ENCODE results near the gene CT45A8. TPM values are rescaled to one million over a fixed set of nuclear protein-coding genes. Genes with fewer than 3 reads are reported as not detected.
"Not testable (repeated sequence)": the region's sequence is repeated elsewhere in the genome, so short reads cannot be mapped to it uniquely, and the experiment has no call there.

Gene CT45A8, protein sequence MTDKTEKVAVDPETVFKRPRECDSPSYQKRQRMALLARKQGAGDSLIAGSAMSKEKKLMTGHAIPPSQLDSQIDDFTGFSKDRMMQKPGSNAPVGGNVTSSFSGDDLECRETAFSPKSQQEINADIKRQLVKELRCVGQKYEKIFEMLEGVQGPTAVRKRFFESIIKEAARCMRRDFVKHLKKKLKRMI
- total RNA-seq, result not detected

- H3K4me1 Mint-ChIP-seq (ENCODE audit: low read depth); H3K4me3 Mint-ChIP-seq; CTCF ChIA-PET; DNase-seq; H3K27ac Mint-ChIP-seq; intact Hi-C loops (cut with micrococcal nuclease); H3K9me3 Mint-ChIP-seq; POLR2A ChIA-PET; H3K27me3 Mint-ChIP-seq; H3K36me3 Mint-ChIP-seq: not testable (repeated sequence)
Measured at GRCh38 chrX:135854438-135854837, at the start of gene CT45A8. Gene CT45A8, minus strand, starts transcription at chrX:135854538. Its CDS starts 3,755 bp downstream, at chrX:135850783.

- Mint-ChIP-seq H3K27me3 (no peaks in the 10 kb centered on the region), H3K4me3 (no peak within 1 kb of the TSS), H3K27ac (no peak within 1 kb of the TSS), H3K9me3 (no peaks in the 10 kb centered on the region), H3K4me1 (ENCODE audit: low read depth) (no peaks in the 10 kb centered on the region), H3K36me3 (no peaks in the 10 kb centered on the region)
- CTCF ChIA-PET, result no interaction called here
- intact Hi-C loops (cut with micrococcal nuclease), result no loop called here
- DNase-seq, result no peak
- POLR2A ChIA-PET, result no interaction called here
Measured at GRCh38 chrX:135893294-135893817, 39.0 kb upstream of the CT45A8 start, which contains the start of the genes CT45A10 and SAGE1. Gene CT45A10, minus strand, starts transcription at chrX:135893444. Its CDS starts 8,100 bp downstream, at chrX:135885344. Gene SAGE1, plus strand, starts transcription at chrX:135893716. Its CDS starts 2,527 bp downstream, at chrX:135896243.

DNA sequence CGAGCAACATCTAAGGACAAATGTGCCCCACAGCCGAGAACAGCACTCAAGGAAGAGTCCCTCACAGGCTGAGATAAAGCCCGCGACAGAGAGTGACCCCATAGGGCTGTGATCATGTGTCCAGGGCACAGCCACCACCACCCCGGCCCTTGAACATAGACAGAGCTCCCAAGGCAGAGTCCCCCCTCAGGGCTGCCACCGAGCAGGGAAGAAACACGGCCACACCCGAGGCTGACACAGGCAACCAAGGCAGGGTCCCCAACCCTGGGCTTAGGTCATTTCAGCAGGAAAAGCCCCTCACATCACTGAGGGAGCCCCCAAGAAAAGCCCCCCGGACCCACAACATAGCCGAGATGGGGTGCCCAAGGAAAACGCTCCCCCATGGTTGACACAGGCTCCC lies 38.4 kb upstream of the CT45A8 start:
- Mint-ChIP-seq H3K4me3 (no peak overlapping the region), H3K27ac (no peak overlapping the region), H3K36me3 (no peaks in the 10 kb centered on the region), H3K9me3 (no peaks in the 10 kb centered on the region), H3K27me3 (no peaks in the 10 kb centered on the region), H3K4me1 (ENCODE audit: low read depth) (no peaks in the 10 kb centered on the region)
- DNase-seq, result no peak
- intact Hi-C loops (cut with micrococcal nuclease), result no loop called here
- CTCF ChIA-PET, result no interaction called here
- POLR2A ChIA-PET, result no interaction called here

- Mint-ChIP-seq H3K4me1 (ENCODE audit: low read depth) (no peaks in the 10 kb centered on the region), H3K27me3 (no peaks in the 10 kb centered on the region), H3K36me3 (no peaks in the 10 kb centered on the region), H3K27ac (no peak overlapping the region), H3K4me3 (no peak overlapping the region), H3K9me3 (no peaks in the 10 kb centered on the region)
- ChIA-PET CTCF (interaction anchor here (1.4 kb wide), 1 partner anchor 41 kb away, joined by 3 read pairs; no protein-coding TSS in a partner anchor), POLR2A (no interaction called here)
- intact Hi-C loops (cut with micrococcal nuclease), result no loop called here
- DNase-seq, result no peak
Measured at GRCh38 chrX:135890087-135890585, 35.8 kb upstream of the CT45A8 start.

DNA sequence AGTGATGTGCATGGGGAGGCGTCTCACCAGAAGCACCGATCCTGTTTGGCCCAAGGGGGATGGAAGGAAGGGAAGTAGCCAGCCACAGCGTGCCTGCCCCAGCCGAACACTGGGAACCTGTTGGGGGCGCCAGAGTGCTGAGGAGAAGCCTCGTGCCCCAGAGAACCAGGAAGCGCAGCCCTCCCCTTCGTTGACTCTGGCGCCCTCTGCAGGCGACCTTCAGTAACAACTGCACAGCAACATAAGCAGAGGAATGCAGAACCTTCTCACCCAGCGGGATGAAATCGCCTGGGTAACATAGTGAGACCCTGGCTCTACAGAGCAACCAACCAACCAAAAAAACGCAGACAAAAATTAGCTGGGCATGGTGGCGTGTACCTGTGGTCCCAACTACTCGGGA lies 34.6 kb upstream of the CT45A8 start:
- peak; percentile 60 for DNase-seq
- H3K9me3 Mint-ChIP-seq; CTCF ChIA-PET; H3K36me3 Mint-ChIP-seq; intact Hi-C loops (cut with micrococcal nuclease); H3K27ac Mint-ChIP-seq; H3K4me3 Mint-ChIP-seq; H3K27me3 Mint-ChIP-seq; POLR2A ChIA-PET; H3K4me1 Mint-ChIP-seq (ENCODE audit: low read depth): not testable (repeated sequence)

DNA sequence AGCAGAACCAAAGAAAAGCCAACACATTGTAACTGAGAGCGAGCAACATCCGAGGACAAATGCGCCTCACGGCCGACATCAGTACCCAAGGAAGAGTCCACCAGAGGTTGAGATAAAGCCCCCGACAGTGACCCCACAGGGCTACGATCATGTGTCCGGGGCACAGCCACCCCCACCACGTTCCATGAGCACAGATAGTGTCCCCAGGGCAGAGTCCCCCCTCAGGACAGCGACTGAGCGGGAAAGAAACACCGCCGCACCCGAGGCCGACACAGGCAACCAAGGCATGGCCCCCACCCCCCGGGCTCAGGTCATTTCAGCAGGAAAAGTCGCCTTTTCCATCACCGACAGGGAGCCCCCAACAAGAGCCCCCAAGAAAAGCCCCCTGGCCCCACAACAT lies 33.9 kb upstream of the CT45A8 start:
- intact Hi-C loops (cut with micrococcal nuclease); H3K27ac Mint-ChIP-seq; H3K4me1 Mint-ChIP-seq (ENCODE audit: low read depth); H3K27me3 Mint-ChIP-seq; POLR2A ChIA-PET; CTCF ChIA-PET; H3K36me3 Mint-ChIP-seq; DNase-seq; H3K9me3 Mint-ChIP-seq; H3K4me3 Mint-ChIP-seq: not testable (repeated sequence)

DNA sequence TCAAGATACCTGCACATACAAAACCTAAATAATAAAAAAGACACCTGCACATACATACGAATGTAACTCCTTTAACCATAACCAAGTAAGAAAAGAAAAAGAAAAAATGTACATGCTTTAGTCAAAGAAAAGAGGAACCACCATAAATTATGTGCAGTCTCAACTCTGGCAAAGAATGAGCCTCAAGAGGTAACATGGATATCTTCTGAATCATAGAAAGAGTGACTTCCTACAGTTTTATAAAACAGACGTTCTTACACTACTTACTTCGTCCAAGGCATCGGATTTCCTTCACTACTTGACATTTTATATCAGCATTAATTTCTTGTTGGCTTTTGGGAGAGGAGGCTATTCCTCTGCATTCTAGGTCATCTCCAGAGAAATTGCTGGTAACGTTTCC lies 28.4 kb upstream of the CT45A8 start:
- H3K27ac Mint-ChIP-seq; POLR2A ChIA-PET; DNase-seq; H3K36me3 Mint-ChIP-seq; H3K4me3 Mint-ChIP-seq; H3K4me1 Mint-ChIP-seq (ENCODE audit: low read depth); intact Hi-C loops (cut with micrococcal nuclease); H3K9me3 Mint-ChIP-seq; H3K27me3 Mint-ChIP-seq; CTCF ChIA-PET: not testable (repeated sequence)

GRCh38 chrX:135871712-135872111 lies 17.4 kb upstream of the CT45A8 start, which contains the start of gene CT45A9:
Gene CT45A9, minus strand, starts transcription at chrX:135871812. Its CDS starts 3,751 bp downstream, at chrX:135868061.
- H3K36me3 Mint-ChIP-seq; H3K27ac Mint-ChIP-seq; H3K27me3 Mint-ChIP-seq; H3K4me3 Mint-ChIP-seq; POLR2A ChIA-PET; intact Hi-C loops (cut with micrococcal nuclease); H3K9me3 Mint-ChIP-seq; CTCF ChIA-PET; H3K4me1 Mint-ChIP-seq (ENCODE audit: low read depth); DNase-seq: not testable (repeated sequence)

DNA sequence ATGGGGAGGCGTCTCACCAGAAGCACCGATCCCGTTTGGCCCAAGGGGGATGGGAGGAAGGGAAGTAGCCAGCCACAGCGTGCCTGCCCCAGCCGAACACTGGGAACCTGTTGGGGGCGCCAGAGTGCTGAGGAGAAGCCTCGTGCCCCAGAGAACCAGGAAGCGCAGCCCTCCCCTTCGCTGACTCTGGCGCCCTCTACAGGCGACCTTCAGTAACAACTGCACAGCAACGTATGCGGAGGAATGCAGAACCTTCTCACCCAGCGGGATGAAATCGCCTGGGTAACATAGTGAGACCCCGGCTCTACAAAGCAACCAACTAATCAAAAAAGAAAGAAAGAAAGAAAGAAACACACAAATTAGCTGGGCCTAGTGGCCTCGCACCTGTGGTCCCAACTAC lies 17.2 kb downstream of the CT45A8 start, which contains the start of gene CT45A7:
Gene CT45A7, minus strand, starts transcription at position 101 of the 400 bp plus-strand sequence. CDS start 3,747 bp downstream, outside the sequence.
- H3K36me3 Mint-ChIP-seq; DNase-seq; POLR2A ChIA-PET; H3K27ac Mint-ChIP-seq; H3K27me3 Mint-ChIP-seq; H3K4me3 Mint-ChIP-seq; H3K9me3 Mint-ChIP-seq; CTCF ChIA-PET; intact Hi-C loops (cut with micrococcal nuclease); H3K4me1 Mint-ChIP-seq (ENCODE audit: low read depth): not testable (repeated sequence)

GRCh38 chrX:135819912-135820311 lies 34.4 kb downstream of the CT45A8 start, which contains the start of gene CT45A2:
Gene CT45A2, minus strand, starts transcription at chrX:135820012. Its CDS starts 3,747 bp downstream, at chrX:135816265.
- H3K27ac Mint-ChIP-seq; POLR2A ChIA-PET; DNase-seq; H3K9me3 Mint-ChIP-seq; CTCF ChIA-PET; intact Hi-C loops (cut with micrococcal nuclease); H3K4me3 Mint-ChIP-seq; H3K36me3 Mint-ChIP-seq; H3K27me3 Mint-ChIP-seq; H3K4me1 Mint-ChIP-seq (ENCODE audit: low read depth): not testable (repeated sequence)

- H3K9me3 Mint-ChIP-seq; POLR2A ChIA-PET; CTCF ChIA-PET; H3K27ac Mint-ChIP-seq; H3K27me3 Mint-ChIP-seq; H3K36me3 Mint-ChIP-seq; DNase-seq; intact Hi-C loops (cut with micrococcal nuclease); H3K4me3 Mint-ChIP-seq; H3K4me1 Mint-ChIP-seq (ENCODE audit: low read depth): not testable (repeated sequence)
Measured at GRCh38 chrX:135802687-135803086, 51.7 kb downstream of the CT45A8 start, which contains the start of gene CT45A6. Gene CT45A6, minus strand, starts transcription at chrX:135802787. Its CDS starts 3,794 bp downstream, at chrX:135798993.
